Measurements from ENCODE around the gene ADAMTS9.

DNA sequence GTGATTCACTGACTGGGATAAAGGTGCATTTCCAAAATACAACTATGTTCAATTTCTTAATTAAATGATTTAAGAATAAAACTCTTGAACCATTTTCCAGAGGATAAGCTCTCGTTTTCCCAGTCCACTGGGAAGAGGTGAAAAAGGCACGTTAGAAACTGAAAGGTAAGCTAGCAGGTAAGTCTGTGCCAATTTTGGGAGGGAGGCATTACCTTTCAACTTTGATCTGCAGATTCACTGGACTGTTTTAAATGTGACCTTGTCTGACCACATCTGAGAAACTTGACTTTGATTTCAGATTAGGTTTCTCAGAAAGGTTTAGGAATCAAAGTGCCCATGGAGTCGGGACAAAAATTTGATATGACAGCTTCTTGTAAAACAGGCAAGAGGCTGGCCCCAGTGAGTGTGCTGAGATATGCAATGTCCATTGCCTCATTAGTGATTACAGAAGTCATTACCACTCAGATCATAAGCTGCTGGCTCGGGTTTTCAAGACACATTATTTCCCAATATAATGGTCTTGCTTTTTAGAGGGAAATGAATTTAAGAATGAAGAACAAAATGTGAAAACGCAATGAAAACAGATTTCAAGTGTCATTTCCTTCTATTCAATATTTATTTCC lies 118.8 kb downstream of the ADAMTS9 start:
- TF ChIP-seq, protein P1, sequence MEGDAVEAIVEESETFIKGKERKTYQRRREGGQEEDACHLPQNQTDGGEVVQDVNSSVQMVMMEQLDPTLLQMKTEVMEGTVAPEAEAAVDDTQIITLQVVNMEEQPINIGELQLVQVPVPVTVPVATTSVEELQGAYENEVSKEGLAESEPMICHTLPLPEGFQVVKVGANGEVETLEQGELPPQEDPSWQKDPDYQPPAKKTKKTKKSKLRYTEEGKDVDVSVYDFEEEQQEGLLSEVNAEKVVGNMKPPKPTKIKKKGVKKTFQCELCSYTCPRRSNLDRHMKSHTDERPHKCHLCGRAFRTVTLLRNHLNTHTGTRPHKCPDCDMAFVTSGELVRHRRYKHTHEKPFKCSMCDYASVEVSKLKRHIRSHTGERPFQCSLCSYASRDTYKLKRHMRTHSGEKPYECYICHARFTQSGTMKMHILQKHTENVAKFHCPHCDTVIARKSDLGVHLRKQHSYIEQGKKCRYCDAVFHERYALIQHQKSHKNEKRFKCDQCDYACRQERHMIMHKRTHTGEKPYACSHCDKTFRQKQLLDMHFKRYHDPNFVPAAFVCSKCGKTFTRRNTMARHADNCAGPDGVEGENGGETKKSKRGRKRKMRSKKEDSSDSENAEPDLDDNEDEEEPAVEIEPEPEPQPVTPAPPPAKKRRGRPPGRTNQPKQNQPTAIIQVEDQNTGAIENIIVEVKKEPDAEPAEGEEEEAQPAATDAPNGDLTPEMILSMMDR (conservative IDR thresholded peaks at IDR 0.05; ENCODE audit: low read length): no peak
- TF ChIP-seq EZH2phosphoT487 (IDR thresholded peaks at IDR 0.05; ENCODE audit: borderline replicate concordance): no peak

Data from Loucy (cell line).